AG09309 (cell line): ENCODE results near the gene CACNA1I.

Experiments used
- DNase-seq: peaks from one replicate; pipeline ENCODE4 v3.0.0-alpha.2; 2010; ENCODE audit warnings: low read depth
- H3K4me3 ChIP-seq: 2 replicates; pipeline ENCODE4 v1.5.1; 2011; ENCODE audit warnings: mild to moderate bottlenecking, low read depth, low read length, moderate library complexity; ENCODE audit not compliant: control insufficient read depth
- CTCF ChIP-seq: IDR thresholded peaks from 2 replicates; pipeline ENCODE4 v1.5.1; 2011; ENCODE audit warnings: mild to moderate bottlenecking, low read depth, low read length, inconsistent platforms; ENCODE audit not compliant: insufficient read depth, control insufficient read depth; ENCODE audit errors: missing control alignments

The CACNA1I gene

GRCh38 chr22:39684702-39685281 lies 114.2 kb downstream of the CACNA1I start:
- no peak overlapping the region for H3K4me3 ChIP-seq
- no peak for DNase-seq
- no peak for TF ChIP-seq CTCF

DNA sequence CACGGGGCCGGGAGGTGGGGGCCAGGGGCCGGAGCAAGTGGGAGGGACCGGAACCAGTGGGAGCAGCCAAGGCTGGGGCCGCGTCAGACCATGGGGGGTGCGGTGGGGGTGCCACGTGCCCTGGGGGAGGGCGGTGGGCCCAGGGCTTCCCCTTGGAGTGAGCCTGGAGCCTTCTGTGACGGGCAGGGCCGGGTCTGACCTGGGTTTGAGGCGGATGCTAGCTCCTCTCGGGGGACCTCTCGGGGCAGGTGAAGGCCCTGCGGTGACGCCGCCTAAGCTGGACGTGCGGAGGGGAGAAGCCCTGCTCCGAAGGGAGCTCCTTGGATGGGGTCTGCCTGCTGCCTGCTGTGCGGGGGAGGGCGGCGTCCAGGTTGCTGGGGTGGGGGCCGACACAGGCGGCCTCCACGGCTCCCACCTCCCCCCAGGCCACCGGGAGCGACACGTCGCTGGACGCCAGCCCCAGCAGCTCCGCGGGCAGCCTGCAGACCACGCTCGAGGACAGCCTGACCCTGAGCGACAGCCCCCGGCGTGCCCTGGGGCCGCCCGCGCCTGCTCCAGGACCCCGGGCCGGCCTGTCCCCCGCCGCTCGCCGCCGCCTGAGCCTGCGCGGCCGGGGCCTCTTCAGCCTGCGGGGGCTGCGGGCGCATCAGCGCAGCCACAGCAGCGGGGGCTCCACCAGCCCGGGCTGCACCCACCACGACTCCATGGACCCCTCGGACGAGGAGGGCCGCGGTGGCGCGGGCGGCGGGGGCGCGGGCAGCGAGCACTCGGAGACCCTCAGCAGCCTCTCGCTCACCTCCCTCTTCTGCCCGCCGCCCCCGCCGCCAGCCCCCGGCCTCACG lies 115.0 kb downstream of the CACNA1I start:
- DNase-seq = no peak

DNA sequence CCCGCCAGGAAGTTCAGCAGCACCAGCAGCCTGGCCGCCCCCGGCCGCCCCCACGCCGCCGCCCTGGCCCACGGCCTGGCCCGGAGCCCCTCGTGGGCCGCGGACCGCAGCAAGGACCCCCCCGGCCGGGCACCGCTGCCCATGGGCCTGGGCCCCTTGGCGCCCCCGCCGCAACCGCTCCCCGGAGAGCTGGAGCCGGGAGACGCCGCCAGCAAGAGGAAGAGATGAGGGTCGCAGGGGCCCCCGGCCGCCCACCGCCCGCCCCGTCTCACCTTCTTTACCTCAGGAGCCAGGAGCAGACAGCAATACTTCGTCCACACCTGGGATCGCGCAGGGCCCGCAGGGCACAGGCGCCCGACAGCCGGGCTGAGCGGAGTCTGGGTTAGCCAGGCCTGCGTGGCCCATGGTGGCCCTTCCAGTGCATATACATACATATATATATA lies 115.6 kb downstream of the CACNA1I start:
- DNase-seq = no peak
- TF ChIP-seq CTCF = no peak
- no peak overlapping the region for H3K4me3 ChIP-seq

More for the DNA sequence above, 115.0 kb downstream of the CACNA1I start:
- H3K4me3 ChIP-seq = no peak overlapping the region
- TF ChIP-seq CTCF = no peak

- DNase-seq = no peak
- no peak overlapping the region for H3K4me3 ChIP-seq
- TF ChIP-seq CTCF = no peak
Measured at GRCh38 chr22:39686776-39687525, 116.4 kb downstream of the CACNA1I start.

GRCh38 chr22:39688186-39688785 lies 117.7 kb downstream of the CACNA1I start:
- no peak for TF ChIP-seq CTCF
- DNase-seq = no peak
- no peak overlapping the region for H3K4me3 ChIP-seq

GRCh38 chr22:39689421-39689820 lies 118.9 kb downstream of the CACNA1I start:
- no peak for DNase-seq
- no peak for TF ChIP-seq CTCF
- no peak overlapping the region for H3K4me3 ChIP-seq
